ENCODE data around the gene PRUNE2.
A peak's percentile ranks its signal among the peaks of the same experiment; 100 is the strongest.
"Not testable (repeated sequence)": the region's sequence is repeated elsewhere in the genome, so short reads cannot be mapped to it uniquely, and the experiment has no call there.

Gene PRUNE2

GRCh38 chr9:76593961-76594735, 311.8 kb downstream of the PRUNE2 start:
- not testable (repeated sequence) for DNase-seq

DNA sequence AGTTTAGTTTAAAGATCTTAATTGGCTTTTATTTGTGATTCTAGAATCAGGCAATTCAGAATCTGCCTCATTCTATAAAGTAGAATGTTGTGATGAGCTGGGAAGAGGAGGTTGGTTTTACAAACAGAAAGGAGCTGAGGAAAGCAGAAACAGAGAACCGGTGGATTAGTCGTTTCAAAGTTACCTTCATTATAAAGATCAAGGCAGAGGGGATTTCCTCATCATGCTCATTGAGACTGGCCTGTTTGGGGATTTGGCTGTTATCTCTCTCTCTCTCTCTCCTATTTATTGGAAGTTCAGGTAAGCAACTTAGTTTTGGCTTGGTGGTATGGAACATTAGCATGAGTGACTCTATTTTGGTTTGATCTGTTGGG, 313.0 kb downstream of the PRUNE2 start:
- DNase-seq, result no peak

- DNase-seq, result no peak
Measured at GRCh38 chr9:76592091-76592973, 313.6 kb downstream of the PRUNE2 start.

GRCh38 chr9:76591256-76591950, 314.5 kb downstream of the PRUNE2 start:
- DNase-seq, result no peak

DNA sequence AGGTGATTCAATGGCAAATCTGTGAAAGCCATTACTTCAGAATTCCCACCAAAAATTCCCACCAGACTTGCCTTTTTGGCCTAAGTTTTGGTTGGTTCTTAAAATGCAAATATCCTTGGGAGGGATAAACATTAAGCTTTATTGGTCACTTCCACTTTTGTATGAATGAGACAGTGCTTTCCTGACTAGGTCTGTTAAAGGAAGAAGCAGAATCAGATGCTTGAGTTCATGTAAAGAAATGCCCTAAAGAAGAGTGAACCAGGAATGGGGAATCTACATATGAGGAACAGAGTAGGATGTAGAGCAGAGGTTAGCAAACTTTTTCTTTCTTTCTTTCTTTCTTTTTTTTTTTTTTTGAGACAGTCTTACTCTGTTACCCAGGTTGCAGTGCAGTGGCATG, 317.6 kb downstream of the PRUNE2 start:
- DNase-seq, result no peak

DNA sequence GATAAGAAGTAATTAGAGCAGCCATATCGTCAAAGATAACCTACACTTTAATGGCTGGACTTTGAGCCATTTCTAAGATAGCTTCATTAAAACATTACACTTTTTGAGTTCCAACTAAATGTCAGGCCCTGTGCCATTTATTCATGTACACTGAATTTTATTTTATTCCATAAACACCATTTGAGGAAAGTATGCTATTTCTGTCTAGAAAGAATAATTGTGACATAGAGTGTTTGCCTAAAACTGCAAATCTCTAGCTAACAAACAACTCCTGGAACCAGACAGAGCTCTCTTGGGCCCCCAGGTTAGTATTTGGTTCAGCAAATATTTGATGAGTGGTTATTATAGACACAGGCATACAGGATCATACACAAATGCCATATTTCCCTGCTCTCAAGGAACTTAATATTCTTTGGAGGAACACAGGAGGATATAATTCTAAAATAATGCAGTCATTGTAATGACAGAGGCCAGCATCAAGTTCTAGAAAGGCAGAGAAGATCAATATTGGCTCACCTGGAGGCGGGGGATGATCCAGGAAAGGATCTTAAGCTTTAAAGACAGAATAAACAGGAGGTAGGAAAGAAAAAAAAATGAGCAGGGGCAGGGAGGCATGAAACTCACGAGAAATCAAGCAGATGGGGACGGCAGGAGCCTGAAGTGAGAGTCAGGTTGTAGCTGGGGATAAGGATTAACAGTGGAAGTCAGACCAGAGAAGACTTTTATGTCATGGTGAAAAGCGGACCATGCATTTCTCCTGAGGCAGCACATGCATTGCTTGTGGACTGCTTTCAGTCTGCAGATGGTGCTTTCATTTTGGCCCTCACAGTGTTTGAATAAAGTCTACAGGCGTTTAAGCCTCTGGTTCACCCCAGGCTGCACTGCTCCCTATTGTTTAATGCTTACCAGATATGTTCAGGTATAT, 319.3 kb downstream of the PRUNE2 start:
- DNase-seq, result no peak

- DNase-seq, result peak; percentile 14
Measured at GRCh38 chr9:76585487-76586389, 320.2 kb downstream of the PRUNE2 start.

- DNase-seq, result no peak
Measured at GRCh38 chr9:76583256-76583655, 322.7 kb downstream of the PRUNE2 start.

DNA sequence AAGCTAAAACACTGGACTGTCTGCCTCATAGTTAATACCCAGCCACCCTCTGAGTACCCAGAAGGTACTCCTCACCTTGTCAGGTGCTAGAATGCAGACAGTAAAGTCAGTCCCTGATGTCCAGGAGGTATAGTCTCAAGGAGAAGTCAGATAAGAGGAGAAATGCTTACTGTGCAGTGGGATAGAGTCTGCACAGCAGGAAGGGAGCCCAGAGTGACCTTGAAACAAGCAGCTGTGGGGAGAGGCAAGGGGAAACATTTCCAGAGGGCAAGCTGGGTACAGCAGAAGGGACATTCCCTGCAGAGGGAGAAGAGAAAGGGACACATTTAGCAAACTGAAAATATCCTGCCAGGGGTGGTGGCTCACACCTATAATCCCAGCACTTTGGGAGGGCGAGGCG, 324.2 kb downstream of the PRUNE2 start:
- no peak for DNase-seq

DNA sequence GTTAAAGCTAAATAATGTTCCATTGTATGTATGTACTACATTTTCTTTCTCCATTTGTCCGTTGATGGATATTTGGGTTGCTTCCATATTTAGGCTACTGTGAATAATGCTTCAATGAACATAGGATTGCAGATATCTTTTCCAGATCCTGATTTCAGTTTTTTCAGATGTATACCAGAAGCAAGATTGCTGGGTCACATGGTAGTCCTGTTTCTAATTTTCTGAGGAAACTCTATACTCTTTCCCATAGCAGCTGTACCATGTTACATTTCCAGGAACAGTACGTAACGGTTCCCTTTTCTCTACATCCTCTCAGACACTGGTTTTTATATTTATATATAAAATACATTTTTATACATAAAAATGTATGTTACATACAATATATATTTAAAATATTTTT, 325.1 kb downstream of the PRUNE2 start:
- no peak for DNase-seq

DNA sequence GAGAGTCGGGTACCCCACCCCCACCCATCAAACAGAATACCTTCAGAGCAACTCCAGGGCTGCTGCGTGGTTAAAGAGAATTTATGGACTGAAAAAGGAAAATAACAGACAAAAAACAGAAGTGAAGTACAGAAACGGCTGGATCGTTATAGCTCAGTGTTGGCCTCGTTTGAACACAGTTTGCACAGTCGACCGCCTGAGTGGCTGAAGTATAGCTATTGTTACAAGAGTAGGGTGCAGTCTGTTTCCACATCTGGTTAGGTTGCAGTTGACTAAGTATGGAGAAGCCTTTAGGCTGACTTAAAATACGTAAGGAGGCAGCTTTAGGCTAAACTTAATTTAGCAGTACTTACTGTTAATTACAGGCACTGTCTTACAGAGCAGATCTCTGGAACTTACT, 325.7 kb downstream of the PRUNE2 start:
- no peak for DNase-seq

- peak; percentile 64 for DNase-seq
Measured at GRCh38 chr9:76576344-76576743, 329.6 kb downstream of the PRUNE2 start.

DNA sequence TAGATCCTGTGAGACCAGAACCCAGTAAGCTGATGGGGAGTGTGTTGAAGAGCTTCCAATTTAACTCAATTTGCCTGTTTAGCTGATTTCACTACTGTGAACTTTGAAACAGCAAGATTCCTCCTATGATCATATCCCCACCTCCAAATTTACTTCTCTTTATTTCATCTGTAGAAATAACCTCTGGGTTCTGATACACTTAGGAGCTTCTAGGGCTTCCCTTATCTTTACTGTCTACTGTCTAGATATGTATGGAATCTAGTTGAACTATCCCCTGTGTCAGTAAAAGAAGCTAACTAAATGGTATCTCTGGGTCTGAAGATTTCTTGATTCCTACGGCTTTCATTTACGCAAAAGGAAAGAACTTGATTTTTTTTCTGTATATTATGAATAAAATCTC, 330.2 kb downstream of the PRUNE2 start:
- DNase-seq, result no peak

DNA sequence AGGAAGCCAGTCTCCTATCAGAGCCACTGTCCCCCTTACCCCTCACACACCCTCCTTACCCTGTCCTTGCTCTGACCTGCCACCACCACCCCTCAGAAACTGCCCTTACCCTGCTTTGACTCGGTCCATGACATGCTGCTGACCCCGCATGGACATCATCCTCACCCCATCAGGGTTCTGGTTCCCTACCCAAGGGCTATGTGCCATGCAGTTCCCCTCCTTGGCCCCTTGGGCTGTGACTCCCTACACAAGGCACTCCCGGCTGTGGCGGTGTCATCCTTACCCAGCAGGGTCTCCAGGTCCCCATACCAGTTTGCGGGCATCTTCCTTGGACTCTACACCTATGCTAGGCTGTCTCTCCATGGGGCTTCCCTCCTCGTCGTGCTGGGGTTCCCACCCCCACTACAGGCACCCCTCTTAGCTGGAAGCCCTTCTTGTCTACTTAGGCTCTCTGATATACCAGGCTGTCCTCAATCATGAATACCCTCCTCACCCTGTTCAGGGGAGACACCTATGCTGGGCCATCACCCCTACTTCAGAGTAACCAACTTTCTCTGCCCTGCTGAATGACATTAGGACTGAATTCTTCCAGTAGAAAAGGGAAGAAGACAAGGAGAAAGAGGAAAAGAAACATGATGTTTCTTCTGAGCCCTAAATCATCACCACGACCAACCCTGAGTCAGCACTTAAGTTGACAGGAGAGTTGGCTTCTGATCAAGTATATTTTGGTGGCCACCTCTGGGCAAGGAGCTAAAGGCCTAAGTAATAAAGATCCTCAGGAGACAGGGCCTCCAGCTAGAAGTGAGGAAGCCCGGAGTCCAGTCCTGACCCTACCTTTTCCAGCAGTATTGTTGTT, 331.8 kb downstream of the PRUNE2 start:
- DNase-seq, result no peak

DNA sequence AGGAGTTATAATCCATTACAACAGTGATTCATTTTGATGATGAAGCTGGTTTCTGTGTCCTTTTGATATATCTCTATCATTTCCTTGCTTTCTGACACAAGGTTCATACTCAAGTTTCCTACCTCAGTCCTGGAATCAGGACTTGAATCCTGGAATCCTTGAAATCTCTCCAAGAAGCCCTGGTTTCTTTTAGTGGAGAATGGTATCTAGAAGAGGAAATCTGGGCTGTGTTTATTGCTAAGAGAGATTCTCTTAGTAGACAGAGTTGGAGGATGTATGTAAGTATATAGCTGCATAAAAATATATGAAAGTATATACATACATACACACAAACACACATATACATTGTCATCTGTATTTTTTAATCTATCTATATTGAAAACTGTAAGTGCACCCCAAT, 332.5 kb downstream of the PRUNE2 start:
- DNase-seq, result no peak

DNA sequence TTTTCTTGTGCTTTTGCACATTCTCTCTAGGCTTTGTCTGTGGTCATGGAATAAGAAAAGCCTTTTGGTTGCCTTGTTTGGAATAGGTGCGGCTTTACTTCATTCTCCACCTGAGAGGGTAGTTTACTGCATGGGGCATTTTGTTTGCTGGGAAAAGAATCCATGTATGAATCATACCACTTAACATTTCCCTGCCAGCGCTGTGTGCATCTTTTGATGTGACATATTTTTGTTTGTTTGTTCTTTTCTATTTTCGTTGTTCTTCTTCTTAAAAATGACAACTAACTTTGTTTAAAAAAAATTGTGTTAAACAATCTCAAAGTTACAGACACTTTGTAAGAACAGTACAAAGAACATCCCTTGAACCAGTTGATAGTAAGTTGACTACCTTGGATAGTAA, 333.8 kb downstream of the PRUNE2 start:
- no peak for DNase-seq

DNA sequence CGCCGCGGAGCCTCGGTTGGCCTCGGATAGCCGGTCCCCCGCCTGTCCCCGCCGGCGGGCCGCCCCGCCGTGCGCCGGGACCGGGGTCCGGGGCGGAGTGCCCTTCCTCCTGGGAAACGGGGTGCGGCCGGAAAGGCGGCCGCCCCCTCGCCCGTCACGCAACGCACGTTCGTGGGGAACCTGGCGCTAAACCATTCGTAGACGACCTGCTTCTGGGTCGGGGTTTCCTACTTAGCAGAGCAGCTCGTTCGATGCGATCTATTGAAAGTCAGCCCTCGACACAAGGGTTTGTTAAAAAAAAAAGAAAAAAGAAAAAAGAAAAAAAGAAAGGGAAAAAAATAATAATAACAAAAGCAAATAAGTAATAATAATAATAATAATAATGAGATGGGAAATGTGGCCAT, 334.2 kb downstream of the PRUNE2 start:
- DNase-seq, result no peak

DNA sequence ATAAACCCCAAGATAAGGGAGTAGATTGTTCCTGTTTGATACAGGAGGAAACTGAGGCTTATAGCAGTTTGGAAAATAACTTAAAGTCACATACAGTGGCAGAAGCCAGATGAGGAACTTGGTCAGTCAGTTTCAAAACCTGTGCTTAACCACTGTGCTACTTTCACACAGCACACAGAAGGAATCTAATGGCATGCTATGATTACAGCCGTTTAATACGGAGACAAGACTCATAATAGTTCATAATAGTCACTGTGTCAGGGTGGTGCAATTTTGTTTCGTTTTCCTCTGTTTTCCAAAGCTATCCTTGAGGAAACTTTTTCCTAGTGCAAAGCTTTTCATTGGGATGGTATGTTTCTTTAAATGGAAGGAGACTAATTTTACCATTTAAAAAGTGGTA, 334.6 kb downstream of the PRUNE2 start:
- DNase-seq, result no peak

DNA sequence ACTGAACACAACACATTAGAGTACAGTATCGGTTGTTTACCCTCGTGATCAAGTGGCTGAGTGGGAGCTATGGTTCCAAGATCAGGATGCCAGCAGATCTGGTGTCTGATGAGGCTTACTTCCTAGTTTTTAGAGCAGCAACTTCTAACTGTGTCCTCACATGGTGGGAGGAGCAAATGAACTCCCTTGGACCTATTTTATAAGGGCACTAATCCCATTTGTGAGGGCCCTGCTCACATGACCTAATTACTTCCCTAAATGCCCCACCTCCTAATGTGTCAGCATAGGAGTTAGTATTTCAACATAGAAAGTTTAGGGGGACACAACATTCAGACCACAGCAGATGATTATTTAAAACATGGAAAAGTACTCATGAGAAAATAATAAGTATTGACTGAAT, 335.1 kb downstream of the PRUNE2 start:
- DNase-seq, result no peak

DNA sequence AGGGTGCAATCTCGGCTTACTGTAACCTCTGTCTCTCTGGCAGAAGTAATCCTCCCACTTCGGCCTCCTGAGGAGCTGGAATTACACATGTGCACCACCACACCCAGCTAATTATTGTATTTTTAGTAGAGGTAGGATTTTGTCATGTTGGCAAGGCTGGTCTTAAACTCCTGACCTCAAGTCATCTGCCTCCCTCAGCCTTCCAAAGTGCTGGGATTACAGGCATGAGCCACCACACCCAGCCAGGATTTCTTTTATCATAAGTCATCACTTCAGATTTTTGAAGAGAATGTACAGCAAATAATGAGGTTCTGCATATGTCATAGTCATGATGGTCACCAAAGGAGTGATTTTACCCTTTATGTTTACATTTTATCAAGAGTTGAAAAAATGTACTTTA, 338.8 kb downstream of the PRUNE2 start:
- DNase-seq, result no peak

All from CD4-positive, alpha-beta T cell treated with Interleukin-17A for 1 hour (primary cell).